ENCODE results near the gene DZIP1L. TPM values are rescaled to one million over a fixed set of nuclear protein-coding genes. Genes with fewer than 3 reads are reported as not detected.

The DZIP1L gene
- total RNA-seq, 4 donors from 2014 or later, result 14.6 to 38.7 (median 30.0) TPM

GRCh38 chr3:138051947-138052802 is 63.2 kb downstream of the DZIP1L start:
- no peak for ATAC-seq (ENCODE audit: low FRiP score)

GRCh38 chr3:138049157-138049919 is 66.1 kb downstream of the DZIP1L start:
- DNase-seq (ENCODE audit: low spot score) (no peak), ATAC-seq (ENCODE audit: low FRiP score) (no peak)
- TF ChIP-seq, protein P1, sequence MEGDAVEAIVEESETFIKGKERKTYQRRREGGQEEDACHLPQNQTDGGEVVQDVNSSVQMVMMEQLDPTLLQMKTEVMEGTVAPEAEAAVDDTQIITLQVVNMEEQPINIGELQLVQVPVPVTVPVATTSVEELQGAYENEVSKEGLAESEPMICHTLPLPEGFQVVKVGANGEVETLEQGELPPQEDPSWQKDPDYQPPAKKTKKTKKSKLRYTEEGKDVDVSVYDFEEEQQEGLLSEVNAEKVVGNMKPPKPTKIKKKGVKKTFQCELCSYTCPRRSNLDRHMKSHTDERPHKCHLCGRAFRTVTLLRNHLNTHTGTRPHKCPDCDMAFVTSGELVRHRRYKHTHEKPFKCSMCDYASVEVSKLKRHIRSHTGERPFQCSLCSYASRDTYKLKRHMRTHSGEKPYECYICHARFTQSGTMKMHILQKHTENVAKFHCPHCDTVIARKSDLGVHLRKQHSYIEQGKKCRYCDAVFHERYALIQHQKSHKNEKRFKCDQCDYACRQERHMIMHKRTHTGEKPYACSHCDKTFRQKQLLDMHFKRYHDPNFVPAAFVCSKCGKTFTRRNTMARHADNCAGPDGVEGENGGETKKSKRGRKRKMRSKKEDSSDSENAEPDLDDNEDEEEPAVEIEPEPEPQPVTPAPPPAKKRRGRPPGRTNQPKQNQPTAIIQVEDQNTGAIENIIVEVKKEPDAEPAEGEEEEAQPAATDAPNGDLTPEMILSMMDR (IDR thresholded peaks at IDR 0.05), result no peak

More at GRCh38 chr3:138051947-138052802, 63.2 kb downstream of the DZIP1L start:
- DNase-seq (ENCODE audit: low spot score), result no peak
- TF ChIP-seq, protein P1 (IDR thresholded peaks at IDR 0.05), result no peak

DNA sequence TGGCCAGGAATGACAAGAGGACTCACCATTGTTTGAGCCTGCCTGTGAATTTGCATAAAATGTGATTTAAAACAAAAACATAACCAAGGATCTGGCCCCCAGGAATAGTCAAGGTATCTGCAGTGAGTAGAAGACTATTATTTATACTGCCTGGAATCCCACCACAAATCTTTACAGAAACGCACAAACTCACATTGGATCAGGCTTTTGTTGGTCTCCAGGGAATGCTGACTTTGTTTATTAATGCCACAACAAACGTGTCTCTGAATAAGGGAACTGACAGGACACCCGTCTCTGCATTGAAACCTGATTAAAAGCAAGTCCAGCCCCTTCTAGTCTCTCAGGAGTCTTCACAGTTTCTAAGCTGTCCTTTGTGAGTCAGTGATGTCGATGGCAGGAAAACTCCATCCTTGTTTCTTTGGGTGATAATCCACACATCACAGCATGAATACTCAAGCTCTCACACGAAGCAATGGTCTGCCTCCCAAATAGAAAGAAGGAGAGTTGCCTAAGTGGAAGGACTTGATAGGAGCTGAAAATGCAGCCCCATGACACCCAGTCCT is 67.7 kb downstream of the DZIP1L start:
- ATAC-seq (ENCODE audit: low FRiP score), result no peak
- DNase-seq (ENCODE audit: low spot score), result no peak
- TF ChIP-seq, protein P1 (IDR thresholded peaks at IDR 0.05), result no peak

DNA sequence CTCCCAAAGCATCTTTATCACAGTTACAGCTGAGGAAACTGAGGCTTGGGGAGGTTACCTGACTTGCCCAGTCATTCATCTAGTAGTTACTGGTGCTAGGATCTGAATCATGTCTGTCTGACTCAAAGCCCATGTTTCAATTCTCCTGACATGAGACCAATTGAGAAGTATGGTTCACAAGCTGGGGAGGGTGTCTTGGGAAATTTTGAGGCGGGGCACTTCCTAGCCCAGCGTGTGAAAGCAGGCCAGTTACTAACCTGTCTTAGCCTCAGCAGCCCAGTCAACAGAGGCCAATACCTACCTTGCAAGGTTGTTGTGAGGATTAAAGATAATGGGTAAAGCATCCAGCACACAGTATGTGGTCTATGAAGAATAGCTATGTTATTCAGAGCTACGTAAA is 68.5 kb downstream of the DZIP1L start:
- no peak for DNase-seq (ENCODE audit: low spot score)
- TF ChIP-seq, protein P1 (IDR thresholded peaks at IDR 0.05), result no peak
- no peak for ATAC-seq (ENCODE audit: low FRiP score)

GRCh38 chr3:138046085-138046484 is 69.3 kb downstream of the DZIP1L start:
- DNase-seq (ENCODE audit: low spot score) (no peak), ATAC-seq (ENCODE audit: low FRiP score) (no peak)
- TF ChIP-seq, protein P1 (IDR thresholded peaks at IDR 0.05), result no peak

DNA sequence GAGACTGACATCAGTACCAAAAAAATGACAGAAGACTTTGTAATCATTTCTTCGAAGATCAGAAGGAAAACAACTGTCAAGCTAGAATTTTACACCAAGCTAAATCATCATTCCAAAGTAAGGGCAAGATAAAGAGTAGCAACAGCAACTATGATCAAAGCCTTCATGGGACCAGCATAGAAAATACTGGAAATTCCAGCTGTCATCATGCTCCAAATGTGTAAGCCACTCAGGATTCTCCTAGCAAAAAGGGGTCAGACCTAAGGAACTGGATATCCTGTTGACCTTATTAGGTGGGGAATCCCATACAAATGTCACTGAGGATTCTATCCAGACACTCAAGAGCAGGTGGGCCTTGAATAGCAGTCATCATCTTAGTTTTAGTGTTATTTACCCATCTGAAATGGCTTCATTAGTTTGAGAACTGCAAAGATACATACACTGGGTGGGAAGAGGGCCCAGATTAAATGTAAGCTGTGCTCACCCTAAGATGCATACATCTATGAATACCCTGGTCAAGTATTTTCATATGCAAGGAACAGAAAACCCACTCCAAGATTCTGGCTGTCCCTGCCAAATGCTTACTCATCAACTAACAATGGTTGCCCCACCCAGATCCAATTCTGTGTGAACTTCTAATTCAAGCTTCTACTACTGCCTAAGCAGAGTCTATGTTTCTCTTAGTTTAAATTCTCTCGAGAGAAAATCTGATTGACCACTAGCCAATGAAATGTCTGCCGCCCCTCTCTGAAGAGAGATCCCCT is 72.0 kb downstream of the DZIP1L start:
- DNase-seq (ENCODE audit: low spot score) (no peak), ATAC-seq (ENCODE audit: low FRiP score) (peak; percentile 31)
- TF ChIP-seq, protein P1 (IDR thresholded peaks at IDR 0.05), result no peak
